Measurements from ENCODE around the gene MYL6.
"Not testable (repeated sequence)": the region's sequence is repeated elsewhere in the genome, so short reads cannot be mapped to it uniquely, and the experiment has no call there.

Gene MYL6

GRCh38 chr12:56189099-56189917 lies 31.1 kb downstream of the MYL6 start, which contains the start of gene SMARCC2:
Gene SMARCC2, minus strand, starts transcription at chr12:56189483. Its CDS starts 22 bp downstream, at chr12:56189461.
- DNase-seq (ENCODE audit: low spot score), result peak; percentile 84

DNA sequence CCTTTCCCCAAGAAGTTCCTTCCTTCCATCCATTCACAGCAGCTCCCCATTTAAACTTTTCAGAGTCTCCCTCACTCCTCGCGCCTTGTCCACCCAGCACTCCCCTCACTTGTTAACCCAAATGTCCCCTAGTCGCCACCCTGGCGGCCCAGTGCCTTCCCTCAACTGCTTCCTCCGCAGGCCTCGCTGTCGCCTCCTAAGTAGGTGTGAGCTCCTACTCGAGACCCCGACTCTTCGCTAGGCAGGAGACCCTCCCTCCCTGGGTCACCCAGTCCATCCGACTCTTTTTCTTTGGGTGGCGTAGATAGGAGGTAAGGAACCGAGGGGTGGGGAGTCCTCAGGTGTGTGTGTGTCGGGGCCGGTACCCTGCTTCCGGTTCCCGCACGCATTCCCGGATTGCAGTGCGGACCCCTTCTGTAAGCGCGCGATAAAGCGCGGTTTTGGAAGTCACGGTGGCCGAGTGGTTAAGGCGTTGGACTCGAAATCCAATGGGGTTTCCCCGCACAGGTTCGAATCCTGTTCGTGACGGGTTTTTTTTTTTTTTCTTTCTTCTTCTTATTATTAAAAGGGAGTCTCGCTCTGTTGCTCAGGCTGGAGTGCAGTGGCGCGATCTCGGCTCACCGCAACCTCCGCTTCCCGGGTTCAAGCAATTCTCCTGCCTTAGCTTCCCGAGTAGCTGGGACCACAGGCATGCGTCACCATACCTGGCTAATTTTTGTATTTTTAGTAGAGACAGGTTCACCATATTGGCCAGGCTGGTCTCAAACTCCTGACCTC lies 31.9 kb downstream of the MYL6 start:
- peak; percentile 92 for DNase-seq (ENCODE audit: low spot score)

- DNase-seq (ENCODE audit: low spot score), result no peak
These were observed 32.6 kb downstream of the MYL6 start for GRCh38 chr12:56190695-56191155.

DNA sequence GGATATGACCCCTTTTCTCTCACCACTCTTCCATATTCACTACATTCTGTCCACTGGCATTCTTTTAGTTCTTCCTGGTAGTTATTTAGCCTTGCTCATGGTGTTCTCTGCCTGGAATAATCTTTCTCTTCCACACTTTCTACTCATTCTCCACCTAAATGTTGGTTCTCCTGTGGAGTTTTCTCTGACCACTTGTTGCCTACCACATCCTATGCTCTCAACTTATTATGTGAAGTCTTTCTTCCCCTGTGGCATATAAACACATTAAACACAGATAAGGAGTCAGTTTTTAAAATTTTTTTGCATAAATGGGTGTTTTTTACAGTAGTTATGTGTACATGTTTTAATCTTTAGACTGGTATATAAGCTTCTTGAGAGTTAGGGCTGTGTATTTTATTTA lies 34.4 kb downstream of the MYL6 start:
- DNase-seq (ENCODE audit: low spot score), result no peak

DNA sequence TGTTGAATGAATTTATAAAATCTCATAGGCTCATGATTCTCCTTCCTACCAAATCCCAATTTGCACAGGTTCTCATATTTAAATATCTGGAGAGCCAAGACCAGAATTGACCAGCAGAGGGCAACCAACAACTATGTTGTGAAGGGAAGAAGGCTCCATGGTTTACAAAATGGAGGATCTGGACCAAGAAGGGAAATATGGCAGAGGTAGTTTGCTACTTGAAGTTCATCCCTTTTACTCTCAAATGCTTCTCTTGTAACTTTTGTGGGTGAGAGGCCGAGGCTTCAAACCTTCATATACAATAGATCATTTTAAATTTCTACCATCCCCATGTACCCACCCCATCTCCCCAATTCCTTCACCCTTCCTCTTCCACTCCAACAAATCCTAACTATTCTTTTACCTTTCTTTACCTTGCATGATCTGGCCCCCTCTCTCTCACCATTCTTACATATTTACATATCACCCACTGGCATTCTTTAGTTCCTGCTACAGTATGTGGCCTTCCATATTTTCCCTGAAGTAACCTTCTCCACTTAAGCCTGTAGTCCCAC lies 34.9 kb downstream of the MYL6 start:
- peak; percentile 88 for DNase-seq (ENCODE audit: low spot score)

- DNase-seq (ENCODE audit: low spot score), result not testable (repeated sequence)
These were observed 38.8 kb downstream of the MYL6 start for GRCh38 chr12:56196818-56197550.

- no peak for DNase-seq (ENCODE audit: low spot score)
These were observed 39.9 kb downstream of the MYL6 start for GRCh38 chr12:56197921-56198635.

- DNase-seq (ENCODE audit: low spot score), result no peak
These were observed 40.7 kb downstream of the MYL6 start for GRCh38 chr12:56198836-56199235.

DNA sequence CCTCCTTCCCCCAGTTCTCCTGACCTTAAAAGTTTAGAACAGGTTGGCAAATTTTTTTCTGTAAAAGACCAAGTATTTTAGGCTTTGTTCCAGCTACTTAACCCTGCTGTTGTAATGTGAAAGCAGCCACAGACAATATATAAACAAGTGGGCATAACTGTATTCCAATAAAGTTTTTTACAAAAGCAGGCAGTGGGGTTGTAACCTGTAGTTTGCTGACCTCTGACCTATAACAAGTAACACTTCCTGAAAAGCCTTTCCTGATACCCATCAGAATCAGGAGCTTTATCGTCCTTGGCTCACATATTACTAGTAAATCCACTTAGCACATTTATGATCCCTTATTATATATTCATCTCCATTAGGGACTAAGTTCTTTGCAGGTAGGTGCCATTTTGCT lies 44.2 kb downstream of the MYL6 start:
- DNase-seq (ENCODE audit: low spot score), result no peak

- no peak for DNase-seq (ENCODE audit: low spot score)
These were observed 44.7 kb downstream of the MYL6 start for GRCh38 chr12:56202838-56203237.

GRCh38 chr12:56204275-56204674 lies 46.1 kb downstream of the MYL6 start:
- DNase-seq (ENCODE audit: low spot score), result no peak

- no peak for DNase-seq (ENCODE audit: low spot score)
These were observed 47.3 kb downstream of the MYL6 start for GRCh38 chr12:56205445-56205844.

DNA sequence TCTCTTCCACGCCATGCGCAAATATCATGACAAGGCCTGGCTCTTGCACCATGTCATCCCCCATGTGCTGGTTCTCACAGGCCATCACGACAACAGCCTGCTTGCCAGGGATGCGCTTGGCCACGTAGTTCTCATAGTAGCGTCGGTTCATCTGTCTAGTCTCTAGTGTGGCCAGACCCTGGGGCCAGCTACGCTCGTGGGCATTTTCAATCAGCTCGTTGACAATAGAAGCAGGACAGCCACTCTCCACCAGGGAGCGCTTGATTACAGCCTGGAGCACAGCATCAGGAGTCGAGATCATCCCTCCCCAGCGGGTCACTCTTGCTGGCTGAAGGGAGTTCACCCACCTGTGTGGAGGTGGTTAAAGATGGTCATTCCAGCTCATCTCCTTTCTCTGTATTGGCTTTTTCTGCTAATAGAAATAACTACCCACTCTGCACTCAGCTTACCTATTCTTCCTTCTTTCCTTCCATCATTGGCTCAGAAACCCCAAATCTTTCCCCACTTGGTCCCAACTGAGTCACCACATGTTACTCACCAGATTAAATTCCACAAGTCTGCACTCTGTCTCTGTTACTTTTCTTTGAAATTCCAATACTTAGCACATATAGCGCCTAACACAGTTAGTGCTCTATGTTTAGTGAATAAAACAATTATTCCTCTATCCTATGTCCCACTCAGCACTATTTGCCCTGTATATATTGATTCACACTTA lies 48.5 kb downstream of the MYL6 start:
- peak; percentile 28 for DNase-seq (ENCODE audit: low spot score)

DNA sequence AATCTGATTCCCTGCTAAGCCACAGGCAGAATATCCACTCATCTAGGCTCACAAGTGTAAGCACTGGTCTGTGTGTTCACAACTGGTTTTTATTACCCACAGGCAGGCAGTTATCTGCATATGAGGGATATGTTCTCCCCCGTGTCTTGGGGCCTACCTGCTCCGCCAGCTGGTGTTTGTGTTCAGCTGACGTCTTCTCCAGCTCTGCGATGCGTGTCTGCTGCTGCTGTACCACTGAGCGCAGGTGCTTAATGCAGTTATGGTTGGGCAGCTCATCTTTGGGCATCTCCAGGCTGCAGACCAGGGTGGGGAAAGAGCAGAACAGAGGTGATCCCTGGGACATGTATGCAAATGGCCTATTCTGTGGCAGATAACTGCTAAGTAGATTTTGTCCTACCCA lies 49.8 kb downstream of the MYL6 start:
- DNase-seq (ENCODE audit: low spot score), result no peak
